HG02642 (cell line): ENCODE results near the gene TXLNG.
A peak's percentile ranks its signal among the peaks of the same experiment; 100 is the strongest.

ENCODE experiments used
- ATAC-seq: cut with Tn5 transposase; IDR thresholded peaks from one replicate; pipeline ENCODE4 v1.9.1; 2021; ENCODE audit warnings: mild to moderate bottlenecking; ENCODE audit not compliant: unreplicated experiment, poor library complexity

Gene TXLNG

GRCh38 chrX:16870095-16870861, 84.0 kb downstream of the TXLNG start, which contains the start of gene RBBP7:
Gene RBBP7 (minus strand): TSS chrX:16870362. CDS start chrX:16870053, 309 bp downstream.
- peak; percentile 83 for ATAC-seq

DNA sequence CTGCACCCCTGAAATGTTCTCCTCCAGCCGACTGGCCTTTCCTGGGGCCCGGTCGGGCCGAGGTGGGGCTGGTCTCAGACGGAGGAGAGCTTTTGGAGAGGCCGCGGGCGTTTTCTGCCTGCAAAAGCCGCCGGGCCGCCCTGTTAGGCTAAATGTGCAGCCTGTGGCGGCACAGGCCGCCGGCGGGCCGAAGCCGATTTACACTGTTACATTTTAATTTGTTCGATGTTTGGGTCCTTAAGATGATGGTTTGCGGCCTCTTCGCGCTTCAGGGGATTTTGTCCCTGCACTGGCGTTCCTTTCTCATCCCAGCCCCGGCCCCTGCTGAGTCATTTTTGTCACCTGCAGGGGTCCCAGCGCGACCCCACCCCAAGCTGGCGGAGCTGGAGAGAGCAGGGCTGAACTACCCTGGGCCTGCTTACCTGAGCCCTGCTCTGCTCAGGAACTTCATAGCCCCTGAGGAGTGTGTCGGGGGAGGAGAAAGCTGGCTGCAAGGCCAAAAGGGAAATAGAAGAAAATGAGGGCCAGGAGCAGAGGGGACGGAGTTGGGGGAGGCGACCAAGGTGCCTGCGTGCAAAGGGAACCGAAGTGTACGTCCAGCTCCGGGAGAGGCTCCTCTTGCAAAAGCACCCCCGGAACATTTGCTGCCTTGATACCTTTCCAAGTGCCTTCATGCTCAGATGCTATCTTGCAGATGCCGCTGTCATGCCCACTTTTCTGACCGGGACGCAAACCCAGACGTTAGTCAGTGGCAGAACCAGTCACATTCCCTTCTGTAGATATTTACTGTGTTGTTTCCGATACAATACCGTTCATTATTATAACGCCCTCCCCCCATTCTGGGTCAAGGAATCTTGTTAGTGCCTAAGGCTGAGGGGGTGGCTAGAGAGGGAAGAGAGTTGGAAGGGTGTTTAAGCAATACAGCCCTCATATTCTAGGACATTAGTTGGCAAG, 84.9 kb downstream of the TXLNG start:
- peak; percentile 13 for ATAC-seq

- no peak for ATAC-seq
Observed at GRCh38 chrX:16873106-16873505, 86.8 kb downstream of the TXLNG start.

DNA sequence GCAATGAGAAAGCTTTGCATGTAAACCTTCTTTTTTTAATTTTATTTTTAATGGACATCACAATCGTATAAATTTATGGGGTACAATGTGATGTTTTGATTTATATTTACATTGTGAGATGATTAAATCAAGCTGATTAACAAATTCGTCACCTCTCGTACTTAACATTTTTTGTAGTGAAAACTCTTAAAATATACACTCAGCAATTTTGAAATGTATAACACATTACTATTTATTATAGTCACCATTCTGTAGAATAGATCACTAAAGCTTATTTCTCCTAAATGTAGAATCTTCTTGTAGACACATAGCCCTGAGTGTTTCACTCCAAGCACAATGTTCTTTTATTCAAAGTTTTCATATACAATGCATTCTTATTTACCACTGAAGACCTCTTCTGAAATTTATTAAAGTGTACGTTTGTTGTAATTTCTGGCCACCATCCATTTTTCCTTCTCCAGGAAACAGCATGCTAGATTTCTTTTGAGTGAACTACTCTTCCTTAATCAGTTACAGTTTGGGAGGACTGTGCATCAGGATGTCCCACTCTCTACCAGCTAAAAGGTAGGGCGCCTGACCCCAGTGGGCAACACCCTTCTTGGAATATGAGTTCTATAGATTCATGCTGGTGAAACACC, 88.3 kb downstream of the TXLNG start:
- ATAC-seq, result no peak

GRCh38 chrX:16876696-16877095, 90.4 kb downstream of the TXLNG start:
- ATAC-seq, result no peak

GRCh38 chrX:16882169-16882568, 95.9 kb downstream of the TXLNG start:
- peak; percentile 50 for ATAC-seq

- ATAC-seq, result peak; percentile 69
Observed at GRCh38 chrX:16882702-16883486, 96.6 kb downstream of the TXLNG start.

- no peak for ATAC-seq
Observed at GRCh38 chrX:16883487-16883804, 97.2 kb downstream of the TXLNG start.

DNA sequence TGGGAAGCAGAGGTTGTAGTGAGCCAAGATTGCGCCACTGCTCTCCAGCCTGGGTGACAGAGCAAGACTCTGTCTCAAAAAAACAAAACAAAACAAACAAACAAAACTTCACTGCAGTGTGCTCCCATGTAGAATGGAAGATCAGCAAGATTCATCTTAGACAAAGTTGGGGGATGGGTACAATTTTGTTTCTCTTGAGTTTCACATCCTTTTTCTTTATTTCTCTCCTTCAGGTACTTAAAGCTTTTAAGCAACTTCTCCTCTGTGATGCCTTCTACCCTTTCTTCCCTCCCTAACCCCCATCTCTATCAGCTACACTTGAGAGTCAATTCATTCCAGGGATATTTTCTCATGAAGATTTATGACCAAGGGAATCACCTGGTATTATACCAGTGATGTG, 99.4 kb downstream of the TXLNG start:
- ATAC-seq, result no peak

GRCh38 chrX:16892504-16893362, 106.5 kb downstream of the TXLNG start:
- ATAC-seq, result peak; percentile 71
